ENCODE measurements around the gene ELL.

The ELL gene

GRCh38 chr19:18431351-18432197 lies 90.3 kb downstream of the ELL start:
- DNase-seq = no peak

GRCh38 chr19:18430417-18431144 lies 91.3 kb downstream of the ELL start:
- DNase-seq = no peak

GRCh38 chr19:18429717-18430416 lies 92.0 kb downstream of the ELL start:
- DNase-seq = no peak

- peak; percentile 93 for DNase-seq
Observed at GRCh38 chr19:18428787-18429674, 92.8 kb downstream of the ELL start.

GRCh38 chr19:18428173-18428786 lies 93.6 kb downstream of the ELL start:
- DNase-seq = no peak

GRCh38 chr19:18427743-18428113 lies 94.1 kb downstream of the ELL start:
- DNase-seq = no peak

- no peak for DNase-seq
Observed at GRCh38 chr19:18427080-18427742, 94.7 kb downstream of the ELL start.

- DNase-seq = no peak
Observed at GRCh38 chr19:18426416-18426767, 95.5 kb downstream of the ELL start.

GRCh38 chr19:18425515-18426415 lies 96.1 kb downstream of the ELL start:
- no peak for DNase-seq

GRCh38 chr19:18424890-18425514 lies 96.9 kb downstream of the ELL start:
- DNase-seq = no peak

GRCh38 chr19:18424122-18424889 lies 97.6 kb downstream of the ELL start:
- no peak for DNase-seq

- no peak for DNase-seq
Observed at GRCh38 chr19:18423258-18424020, 98.4 kb downstream of the ELL start.

GRCh38 chr19:18422530-18423191 lies 99.2 kb downstream of the ELL start:
- DNase-seq = no peak

- no peak for DNase-seq
Observed at GRCh38 chr19:18421371-18421959, 100.4 kb downstream of the ELL start.

- no peak for DNase-seq
Observed at GRCh38 chr19:18420930-18421329, 100.9 kb downstream of the ELL start.

- no peak for DNase-seq
Observed at GRCh38 chr19:18419699-18420460, 102.0 kb downstream of the ELL start.

Data from COR-L47 (cell line).